ENCODE data around the gene USP47. TPM values are rescaled to one million over a fixed set of nuclear protein-coding genes. Genes with fewer than 3 reads are reported as not detected.

Gene USP47
- total and polyA plus RNA-seq, 2 donors (not counting 1 experiment from before 2014, with no cell fraction given), result 12.8 to 52.9 TPM

GRCh38 chr11:11822946-11823345 lies 18.8 kb upstream of the USP47 start:
- H3K27ac Mint-ChIP-seq, result no peak overlapping the region
- ChIA-PET CTCF (no interaction called here), POLR2A (no interaction called here)
- ATAC-seq (ENCODE audit: low read depth) (no peak), DNase-seq (no peak)
- Histone ChIP-seq H4K20me1 (ENCODE audit: control insufficient read depth, insufficient read depth, low read length, poor library complexity, severe bottlenecking) (no peaks in the 10 kb centered on the region), H3K4me1 (ENCODE audit: control insufficient read depth in 2 of 2, insufficient read depth in 2 of 2, low read length in 2 of 2) (no peaks in the 10 kb centered on the region), H3K27ac (ENCODE audit: low read length in 2 of 2) (no peak overlapping the region), H3K79me2 (ENCODE audit: control insufficient read depth, insufficient read depth, low read length) (no peaks in the 10 kb centered on the region), H2AFZ (ENCODE audit: insufficient read depth, low read depth, low read length, poor library complexity, severe bottlenecking) (no peak overlapping the region), H3K4me3 (ENCODE audit: control extremely low read depth in 1 of 5, extremely low read depth in 1 of 5, insufficient read depth in 1 of 5, low read depth in 2 of 5, low read length in 4 of 5) (no peak overlapping the region), H3K27me3 (replicated peaks in 1 of 4; ENCODE audit: control extremely low read depth in 1 of 4, control insufficient read depth in 3 of 4, insufficient read depth in 4 of 4, low read length in 3 of 4) (no peaks in the 10 kb centered on the region), H3K9ac (ENCODE audit: low read length) (no peak overlapping the region), H3K4me2 (replicated peaks; ENCODE audit: low read depth, low read length, poor library complexity, severe bottlenecking) (no peak overlapping the region), H3K9me3 (ENCODE audit: control extremely low read depth in 1 of 3, control insufficient read depth in 2 of 3, insufficient read depth in 1 of 3, low read length in 2 of 3) (peaks cover 0 to 8% (median 0%) of the 10 kb centered on the region in 3 donors), H3K36me3 (replicated peaks in 1 of 2; ENCODE audit: control extremely low read depth in 1 of 2, control insufficient read depth in 1 of 2, extremely low read depth in 1 of 2, insufficient read depth in 2 of 2, low read length in 1 of 2) (no peaks in the 10 kb centered on the region)
- H3K4me3 Mint-ChIP-seq, result no peak overlapping the region
- peaks cover 6% of the 10 kb centered on the region for H3K27me3 Mint-ChIP-seq
- no CpG with 5 or more reads among the region's 4 CpGs for WGBS (ENCODE audit: insufficient coverage)
- no peaks in the 10 kb centered on the region for H3K4me1 Mint-ChIP-seq
- TF ChIP-seq EZH2 (IDR thresholded peaks at IDR 0.05; ENCODE audit: borderline replicate concordance, insufficient read depth, low read depth, low read length, poor library complexity, severe bottlenecking) (no peak), CTCF (IDR thresholded peaks at IDR 0.05) (no peak)
- peaks cover 2% of the 10 kb centered on the region for H3K9me3 Mint-ChIP-seq (ENCODE audit: insufficient read depth)
- intact Hi-C loops (cut with micrococcal nuclease), result no loop called here

DNA sequence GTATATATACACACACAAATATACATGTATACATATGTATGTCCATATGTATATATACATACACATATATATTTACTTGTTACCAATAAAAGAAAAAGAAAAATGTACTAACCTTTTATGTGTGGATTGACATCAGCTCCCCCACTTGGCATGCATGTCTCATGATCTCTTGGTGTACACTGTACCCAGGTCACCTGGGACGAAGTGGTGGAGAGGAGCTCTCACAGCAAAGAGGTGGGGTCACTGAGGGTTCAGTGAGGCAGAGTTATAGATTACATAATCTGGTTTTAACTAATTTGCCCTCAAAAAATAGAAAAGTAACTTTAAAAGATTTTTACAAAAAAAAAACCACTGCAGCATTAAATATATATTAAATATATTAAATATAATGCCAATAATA lies 15.5 kb upstream of the USP47 start:
- Mint-ChIP-seq H3K4me1 (no peaks in the 10 kb centered on the region), H3K27me3 (peaks cover 11% of the 10 kb centered on the region), H3K9me3 (ENCODE audit: insufficient read depth) (peaks cover 2% of the 10 kb centered on the region), H3K27ac (no peak overlapping the region), H3K4me3 (no peak overlapping the region)
- WGBS (ENCODE audit: insufficient coverage), result no CpG with 5 or more reads among the region's 1 CpG
- no peaks in the 10 kb centered on the region for H3K79me2 ChIP-seq (ENCODE audit: control insufficient read depth, insufficient read depth, low read length)
- POLR2A ChIA-PET, result no interaction called here
- H2AFZ ChIP-seq (ENCODE audit: insufficient read depth, low read depth, low read length, poor library complexity, severe bottlenecking), result no peak overlapping the region
- ATAC-seq (ENCODE audit: low read depth) (no peak), DNase-seq (no peak)
- no peaks in the 10 kb centered on the region for H3K27me3 ChIP-seq (replicated peaks in 1 of 4; ENCODE audit: control extremely low read depth in 1 of 4, control insufficient read depth in 3 of 4, insufficient read depth in 4 of 4, low read length in 3 of 4)
- H3K4me2 ChIP-seq (replicated peaks; ENCODE audit: low read depth, low read length, poor library complexity, severe bottlenecking), result no peak overlapping the region
- H3K27ac ChIP-seq (ENCODE audit: low read length in 2 of 2), result no peak overlapping the region
- no peak overlapping the region for H3K4me3 ChIP-seq (ENCODE audit: control extremely low read depth in 1 of 5, extremely low read depth in 1 of 5, insufficient read depth in 1 of 5, low read depth in 2 of 5, low read length in 4 of 5)
- H3K9me3 ChIP-seq (ENCODE audit: control extremely low read depth in 1 of 3, control insufficient read depth in 2 of 3, insufficient read depth in 1 of 3, low read length in 2 of 3), result peaks cover 0 to 8% (median 0%) of the 10 kb centered on the region in 3 donors
- no peaks in the 10 kb centered on the region for H4K20me1 ChIP-seq (ENCODE audit: control insufficient read depth, insufficient read depth, low read length, poor library complexity, severe bottlenecking)
- CTCF ChIA-PET, result interaction anchor here (1.2 kb wide), 1 partner anchor 25 kb away, joined by 4 read pairs; no protein-coding TSS in a partner anchor
- no peaks in the 10 kb centered on the region for H3K36me3 ChIP-seq (replicated peaks in 1 of 2; ENCODE audit: control extremely low read depth in 1 of 2, control insufficient read depth in 1 of 2, extremely low read depth in 1 of 2, insufficient read depth in 2 of 2, low read length in 1 of 2)
- no peak for TF ChIP-seq EZH2 (IDR thresholded peaks at IDR 0.05; ENCODE audit: borderline replicate concordance, insufficient read depth, low read depth, low read length, poor library complexity, severe bottlenecking)
- no peak for TF ChIP-seq CTCF (IDR thresholded peaks at IDR 0.05)
- no peaks in the 10 kb centered on the region for H3K4me1 ChIP-seq (ENCODE audit: control insufficient read depth in 2 of 2, insufficient read depth in 2 of 2, low read length in 2 of 2)
- H3K9ac ChIP-seq (ENCODE audit: low read length), result no peak overlapping the region
- intact Hi-C loops (cut with micrococcal nuclease), result no loop called here
